ENCODE measurements around the gene DGKH. TPM values are rescaled to one million over a fixed set of nuclear protein-coding genes. Genes with fewer than 3 reads are reported as not detected.

DGKH gene
- total and polyA plus RNA-seq, 10 of the 15 experiments (the other 5 are each of a cell fraction or from before 2014, with no cell fraction given) = 1.3 to 15.2 (median 7.3) TPM

DNA sequence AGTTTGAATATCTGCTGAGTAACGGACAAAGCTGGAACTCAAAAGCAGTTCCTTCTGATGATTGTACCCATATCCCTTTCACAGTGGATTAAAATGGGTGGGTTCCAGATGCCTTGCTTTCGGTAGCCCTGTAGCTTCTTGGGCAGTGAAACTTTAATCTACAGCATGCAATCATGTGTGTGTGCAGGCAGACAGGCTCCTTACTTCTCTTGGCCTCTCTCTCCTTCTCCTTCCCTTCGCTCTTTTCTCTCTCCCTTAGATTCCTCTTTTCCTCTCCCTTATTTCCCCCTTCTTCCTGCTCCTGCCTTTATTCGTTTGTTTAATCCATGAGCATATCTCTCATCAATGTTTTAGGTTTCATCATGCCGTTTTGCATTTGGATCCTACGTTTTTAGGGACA is 8.1 kb downstream of the DGKH start:
- POLR2A ChIA-PET = interaction anchor here (0.8 to 1.4 kb wide), 4 partner anchors 11 to 28 kb away, joined by 3 read pairs; no protein-coding TSS in a partner anchor
- Histone ChIP-seq H3K27me3 (replicated peaks in 1 of 2; ENCODE audit: control insufficient read depth in 2 of 2, insufficient read depth in 2 of 2, low read length in 1 of 2) (no peaks in the 10 kb centered on the region), H3K79me2 (ENCODE audit: control insufficient read depth, insufficient read depth, low read length) (peaks cover 18% of the 10 kb centered on the region), H3K4me3 (no peak overlapping the region), H4K20me1 (ENCODE audit: control insufficient read depth, insufficient read depth) (no peaks in the 10 kb centered on the region), H3K27ac (ENCODE audit: control insufficient read depth, insufficient read depth) (no peak overlapping the region), H3K9ac (ENCODE audit: control insufficient read depth, insufficient read depth, low read length) (no peak overlapping the region), H3K4me1 (ENCODE audit: control insufficient read depth, insufficient read depth, low read length) (peaks cover 5% of the 10 kb centered on the region; the same call in 1 of the 2 replicates), H2AFZ (ENCODE audit: control insufficient read depth, low read depth, low read length) (no peak overlapping the region), H3K9me3 (replicated peaks; ENCODE audit: control insufficient read depth, insufficient read depth, low read length) (peaks cover 2% of the 10 kb centered on the region; the same call in 1 of the 3 replicates), H3K36me3 (ENCODE audit: control insufficient read depth in 2 of 2, insufficient read depth in 2 of 2, low read length in 1 of 2) (no peaks in the 10 kb centered on the region), H3K4me2 (ENCODE audit: control insufficient read depth, insufficient read depth) (no peak overlapping the region)
- DNase-seq (ENCODE audit: low read depth, low spot score) = no peak
- SMC1A ChIA-PET (ENCODE audit: uncharacterized antibody, unreplicated experiment) = interaction anchor here (0.5 to 3.1 kb wide), 16 partner anchors 9 to 583 kb away, joined by 3 to 19 read pairs (median 4); partner anchors contain the start of gene DGKH
- BruUV-seq (replicated peaks) = no TSS peak
- RAD21 ChIA-PET (ENCODE audit: unreplicated experiment) = interaction anchor here (0.7 to 2.7 kb wide), 7 partner anchors 9 to 140 kb away, joined by 3 to 12 read pairs (median 6); no protein-coding TSS in a partner anchor
- CTCF ChIA-PET = interaction anchor here (0.6 to 2.0 kb wide), 6 partner anchors 9 to 140 kb away, joined by 3 to 7 read pairs (median 4); no protein-coding TSS in a partner anchor
- 92% methylated on average over 6 of the region's 6 CpGs for WGBS (ENCODE audit: insufficient coverage, insufficient replicate concordance, low lambda C conversion rate, missing lambda C conversion rate)
- intact Hi-C loops (cut with micrococcal nuclease; ENCODE audit: unreplicated experiment) (no loop called here), in situ Hi-C loops (cut with MboI) (no loop called here)
- TF ChIP-seq, protein P1, sequence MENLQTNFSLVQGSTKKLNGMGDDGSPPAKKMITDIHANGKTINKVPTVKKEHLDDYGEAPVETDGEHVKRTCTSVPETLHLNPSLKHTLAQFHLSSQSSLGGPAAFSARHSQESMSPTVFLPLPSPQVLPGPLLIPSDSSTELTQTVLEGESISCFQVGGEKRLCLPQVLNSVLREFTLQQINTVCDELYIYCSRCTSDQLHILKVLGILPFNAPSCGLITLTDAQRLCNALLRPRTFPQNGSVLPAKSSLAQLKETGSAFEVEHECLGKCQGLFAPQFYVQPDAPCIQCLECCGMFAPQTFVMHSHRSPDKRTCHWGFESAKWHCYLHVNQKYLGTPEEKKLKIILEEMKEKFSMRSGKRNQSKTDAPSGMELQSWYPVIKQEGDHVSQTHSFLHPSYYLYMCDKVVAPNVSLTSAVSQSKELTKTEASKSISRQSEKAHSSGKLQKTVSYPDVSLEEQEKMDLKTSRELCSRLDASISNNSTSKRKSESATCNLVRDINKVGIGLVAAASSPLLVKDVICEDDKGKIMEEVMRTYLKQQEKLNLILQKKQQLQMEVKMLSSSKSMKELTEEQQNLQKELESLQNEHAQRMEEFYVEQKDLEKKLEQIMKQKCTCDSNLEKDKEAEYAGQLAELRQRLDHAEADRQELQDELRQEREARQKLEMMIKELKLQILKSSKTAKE (IDR thresholded peaks at IDR 0.05; ENCODE audit: low read depth, poor library complexity, severe bottlenecking) = no peak
- TF ChIP-seq MXI1 (IDR thresholded peaks at IDR 0.05; ENCODE audit: low read depth, low read length) = no peak
- TF ChIP-seq NR2C2 (IDR thresholded peaks at IDR 0.05; ENCODE audit: borderline replicate concordance, control insufficient read depth, insufficient read length, low read depth) = no peak
- TF ChIP-seq, protein P2, sequence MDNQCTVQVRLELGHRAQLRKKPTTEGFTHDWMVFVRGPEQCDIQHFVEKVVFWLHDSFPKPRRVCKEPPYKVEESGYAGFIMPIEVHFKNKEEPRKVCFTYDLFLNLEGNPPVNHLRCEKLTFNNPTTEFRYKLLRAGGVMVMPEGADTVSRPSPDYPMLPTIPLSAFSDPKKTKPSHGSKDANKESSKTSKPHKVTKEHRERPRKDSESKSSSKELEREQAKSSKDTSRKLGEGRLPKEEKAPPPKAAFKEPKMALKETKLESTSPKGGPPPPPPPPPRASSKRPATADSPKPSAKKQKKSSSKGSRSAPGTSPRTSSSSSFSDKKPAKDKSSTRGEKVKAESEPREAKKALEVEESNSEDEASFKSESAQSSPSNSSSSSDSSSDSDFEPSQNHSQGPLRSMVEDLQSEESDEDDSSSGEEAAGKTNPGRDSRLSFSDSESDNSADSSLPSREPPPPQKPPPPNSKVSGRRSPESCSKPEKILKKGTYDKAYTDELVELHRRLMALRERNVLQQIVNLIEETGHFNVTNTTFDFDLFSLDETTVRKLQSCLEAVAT (IDR thresholded peaks at IDR 0.05) = 0 out of 2 replicates have a peak, but pooled peaks have one; percentile 33
- ATAC-seq = 0 out of 3 replicates have a peak, but pooled peaks have one; percentile 19
- FAIRE-seq = no peak
